HEK293 (cell line): ENCODE measurements around the gene SLC2A3.

Source experiments
- KLF8 ChIP-seq: fragments of 450-650 bp; formaldehyde crosslinking; IDR thresholded peaks from 2 replicates; pipeline ENCODE4 v1.5.1; 2016; ENCODE audit warnings: missing biosample characterization, missing genetic modification characterization
- SETDB1 ChIP-seq: IDR thresholded peaks from one replicate; pipeline ENCODE4 v1.6.1; 2017; ENCODE audit warnings: mild to moderate bottlenecking, low read length, moderate library complexity, mixed read lengths; ENCODE audit not compliant: insufficient read length
- SP7 ChIP-seq: fragments of 450-650 bp; formaldehyde crosslinking; IDR thresholded peaks from 2 replicates; pipeline ENCODE4 v1.5.1; 2016; ENCODE audit warnings: missing biosample characterization, missing genetic modification characterization
- ZBTB17 ChIP-seq: fragments of 450-650 bp; formaldehyde crosslinking; IDR thresholded peaks from 2 replicates; pipeline ENCODE4 v1.5.1; 2016; ENCODE audit warnings: missing biosample characterization, missing genetic modification characterization
- ZEB2 ChIP-seq: fragments of 450-650 bp; formaldehyde crosslinking; IDR thresholded peaks from 2 replicates; pipeline ENCODE4 v1.5.1; 2016; ENCODE audit warnings: missing biosample characterization, missing genetic modification characterization
- ZFP41 ChIP-seq: fragments of 450-650 bp; formaldehyde crosslinking; IDR thresholded peaks from 2 replicates; pipeline ENCODE4 v1.5.1; 2016; ENCODE audit warnings: missing biosample characterization, missing genetic modification characterization, borderline replicate concordance
- ZNF157 ChIP-seq: fragments of 450-650 bp; formaldehyde crosslinking; IDR thresholded peaks from 2 replicates; pipeline ENCODE4 v1.5.1; 2016; ENCODE audit warnings: missing biosample characterization, missing genetic modification characterization
- ZNF311 ChIP-seq: fragments of 450-650 bp; formaldehyde crosslinking; IDR thresholded peaks from 2 replicates; pipeline ENCODE4 v1.5.1; 2017; ENCODE audit warnings: missing biosample characterization, missing genetic modification characterization, borderline replicate concordance
- ZNF391 ChIP-seq: fragments of 450-650 bp; formaldehyde crosslinking; IDR thresholded peaks from 2 replicates; pipeline ENCODE4 v1.5.1; 2016; ENCODE audit warnings: low read depth, missing biosample characterization, missing genetic modification characterization, borderline replicate concordance
- ZNF514 ChIP-seq: fragments of 450-650 bp; formaldehyde crosslinking; IDR thresholded peaks from 2 replicates; pipeline ENCODE4 v1.5.1; 2016; ENCODE audit warnings: missing biosample characterization, missing genetic modification characterization
- ZNF555 ChIP-seq: fragments of 450-650 bp; formaldehyde crosslinking; conservative IDR thresholded peaks from 2 replicates; pipeline ENCODE4 v1.5.1; 2017; ENCODE audit warnings: missing biosample characterization, mild to moderate bottlenecking, missing genetic modification characterization, inconsistent platforms
- ZNF585B ChIP-seq: fragments of 450-650 bp; formaldehyde crosslinking; IDR thresholded peaks from 2 replicates; pipeline ENCODE4 v1.5.1; 2016; ENCODE audit warnings: missing biosample characterization, missing genetic modification characterization
- ZNF623 ChIP-seq: fragments of 450-650 bp; formaldehyde crosslinking; IDR thresholded peaks from 2 replicates; pipeline ENCODE4 v1.5.1; 2016; ENCODE audit warnings: missing biosample characterization, missing genetic modification characterization
- ZNF654 ChIP-seq: fragments of 450-650 bp; formaldehyde crosslinking; IDR thresholded peaks from 2 replicates; pipeline ENCODE4 v1.5.1; 2016; ENCODE audit warnings: low read depth, missing biosample characterization, missing genetic modification characterization
- ZNF792 ChIP-seq: fragments of 450-650 bp; formaldehyde crosslinking; IDR thresholded peaks from 2 replicates; pipeline ENCODE4 v1.5.1; 2016; ENCODE audit warnings: missing biosample characterization, missing genetic modification characterization
- ZSCAN23 ChIP-seq: fragments of 450-650 bp; formaldehyde crosslinking; IDR thresholded peaks from 2 replicates; pipeline ENCODE4 v1.5.1; 2016; ENCODE audit warnings: missing biosample characterization, missing genetic modification characterization
- ZSCAN30 ChIP-seq: fragments of 450-650 bp; IDR thresholded peaks from 2 replicates; pipeline ENCODE4 v1.5.1; 2018; ENCODE audit warnings: missing biosample characterization, mild to moderate bottlenecking, missing genetic modification characterization, moderate library complexity
- TF ChIP-seq, protein P1 (sequence below): fragments of 450-650 bp; formaldehyde crosslinking; IDR thresholded peaks from 2 replicates; pipeline ENCODE4 v1.5.1; 2017; ENCODE audit warnings: missing biosample characterization, mild to moderate bottlenecking, missing genetic modification characterization, moderate library complexity
- TF ChIP-seq, protein P2 (sequence below): fragments of 450-650 bp; formaldehyde crosslinking; conservative IDR thresholded peaks from 2 replicates; pipeline ENCODE4 v1.5.1; 2016; ENCODE audit warnings: low read depth, missing biosample characterization, missing genetic modification characterization
- TF ChIP-seq, protein P3 (sequence below): fragments of 450-650 bp; formaldehyde crosslinking; IDR thresholded peaks from 2 replicates; pipeline ENCODE4 v1.5.1; 2016; ENCODE audit warnings: missing biosample characterization, missing genetic modification characterization
- TF ChIP-seq, protein P4 (sequence below): fragments of 450-650 bp; formaldehyde crosslinking; IDR thresholded peaks from 2 replicates; pipeline ENCODE4 v1.5.1; 2017; ENCODE audit warnings: missing biosample characterization, missing genetic modification characterization
- TF ChIP-seq, protein P5 (sequence below): fragments of 450-650 bp; IDR thresholded peaks from 2 replicates; pipeline ENCODE4 v1.5.1; 2018; ENCODE audit warnings: missing biosample characterization, missing genetic modification characterization
- TF ChIP-seq, protein P6 (sequence below): fragments of 450-650 bp; formaldehyde crosslinking; conservative IDR thresholded peaks from 2 replicates; pipeline ENCODE4 v1.5.1; 2016; ENCODE audit warnings: low read depth, missing biosample characterization, missing genetic modification characterization

The SLC2A3 gene

DNA sequence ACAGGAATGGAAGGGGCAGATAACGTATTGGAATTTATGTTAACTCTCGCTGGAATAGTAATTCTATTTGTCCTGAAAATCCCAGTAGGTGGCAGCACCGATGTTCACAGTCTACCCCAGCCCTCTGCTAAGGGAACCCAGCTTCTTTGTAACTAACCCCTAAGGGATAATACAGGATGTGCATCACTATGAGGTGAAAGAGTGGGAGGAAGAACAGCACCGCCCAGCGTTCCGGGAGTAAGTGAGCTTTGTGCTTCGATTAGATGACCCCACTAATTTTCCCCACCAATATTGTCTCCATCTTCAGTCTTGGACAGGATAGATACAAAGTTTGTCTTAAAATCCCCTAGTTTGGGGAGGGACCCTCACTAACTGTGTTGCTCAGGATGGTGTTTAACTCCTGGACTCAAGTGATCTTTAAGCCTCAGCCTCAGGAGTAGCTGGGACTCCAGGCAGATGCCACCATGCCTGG lies 2.7 kb downstream of the SLC2A3 start (continued):
- TF ChIP-seq, protein P1, sequence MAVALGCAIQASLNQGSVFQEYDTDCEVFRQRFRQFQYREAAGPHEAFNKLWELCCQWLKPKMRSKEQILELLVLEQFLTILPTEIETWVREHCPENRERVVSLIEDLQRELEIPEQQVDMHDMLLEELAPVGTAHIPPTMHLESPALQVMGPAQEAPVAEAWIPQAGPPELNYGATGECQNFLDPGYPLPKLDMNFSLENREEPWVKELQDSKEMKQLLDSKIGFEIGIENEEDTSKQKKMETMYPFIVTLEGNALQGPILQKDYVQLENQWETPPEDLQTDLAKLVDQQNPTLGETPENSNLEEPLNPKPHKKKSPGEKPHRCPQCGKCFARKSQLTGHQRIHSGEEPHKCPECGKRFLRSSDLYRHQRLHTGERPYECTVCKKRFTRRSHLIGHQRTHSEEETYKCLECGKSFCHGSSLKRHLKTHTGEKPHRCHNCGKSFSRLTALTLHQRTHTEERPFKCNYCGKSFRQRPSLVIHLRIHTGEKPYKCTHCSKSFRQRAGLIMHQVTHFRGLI (tag by site-specific recombination), result no peak
- TF ChIP-seq, protein P2, sequence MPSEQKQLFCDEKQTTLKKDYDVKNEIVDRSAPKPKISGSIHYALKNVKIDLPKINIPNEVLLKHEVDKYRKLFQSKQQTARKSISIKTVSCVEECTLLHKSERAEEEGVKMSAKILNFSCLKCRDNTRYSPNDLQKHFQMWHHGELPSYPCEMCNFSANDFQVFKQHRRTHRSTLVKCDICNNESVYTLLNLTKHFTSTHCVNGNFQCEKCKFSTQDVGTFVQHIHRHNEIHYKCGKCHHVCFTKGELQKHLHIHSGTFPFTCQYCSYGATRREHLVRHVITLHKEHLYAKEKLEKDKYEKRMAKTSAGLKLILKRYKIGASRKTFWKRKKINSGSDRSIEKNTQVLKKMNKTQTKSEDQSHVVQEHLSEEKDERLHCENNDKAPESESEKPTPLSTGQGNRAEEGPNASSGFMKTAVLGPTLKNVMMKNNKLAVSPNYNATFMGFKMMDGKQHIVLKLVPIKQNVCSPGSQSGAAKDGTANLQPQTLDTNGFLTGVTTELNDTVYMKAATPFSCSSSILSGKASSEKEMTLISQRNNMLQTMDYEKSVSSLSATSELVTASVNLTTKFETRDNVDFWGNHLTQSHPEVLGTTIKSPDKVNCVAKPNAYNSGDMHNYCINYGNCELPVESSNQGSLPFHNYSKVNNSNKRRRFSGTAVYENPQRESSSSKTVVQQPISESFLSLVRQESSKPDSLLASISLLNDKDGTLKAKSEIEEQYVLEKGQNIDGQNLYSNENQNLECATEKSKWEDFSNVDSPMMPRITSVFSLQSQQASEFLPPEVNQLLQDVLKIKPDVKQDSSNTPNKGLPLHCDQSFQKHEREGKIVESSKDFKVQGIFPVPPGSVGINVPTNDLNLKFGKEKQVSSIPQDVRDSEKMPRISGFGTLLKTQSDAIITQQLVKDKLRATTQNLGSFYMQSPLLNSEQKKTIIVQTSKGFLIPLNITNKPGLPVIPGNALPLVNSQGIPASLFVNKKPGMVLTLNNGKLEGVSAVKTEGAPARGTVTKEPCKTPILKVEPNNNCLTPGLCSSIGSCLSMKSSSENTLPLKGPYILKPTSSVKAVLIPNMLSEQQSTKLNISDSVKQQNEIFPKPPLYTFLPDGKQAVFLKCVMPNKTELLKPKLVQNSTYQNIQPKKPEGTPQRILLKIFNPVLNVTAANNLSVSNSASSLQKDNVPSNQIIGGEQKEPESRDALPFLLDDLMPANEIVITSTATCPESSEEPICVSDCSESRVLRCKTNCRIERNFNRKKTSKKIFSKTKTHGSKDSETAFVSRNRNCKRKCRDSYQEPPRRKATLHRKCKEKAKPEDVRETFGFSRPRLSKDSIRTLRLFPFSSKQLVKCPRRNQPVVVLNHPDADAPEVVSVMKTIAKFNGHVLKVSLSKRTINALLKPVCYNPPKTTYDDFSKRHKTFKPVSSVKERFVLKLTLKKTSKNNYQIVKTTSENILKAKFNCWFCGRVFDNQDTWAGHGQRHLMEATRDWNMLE (tag by site-specific recombination), result peak; percentile 63
- TF ChIP-seq, protein P3, sequence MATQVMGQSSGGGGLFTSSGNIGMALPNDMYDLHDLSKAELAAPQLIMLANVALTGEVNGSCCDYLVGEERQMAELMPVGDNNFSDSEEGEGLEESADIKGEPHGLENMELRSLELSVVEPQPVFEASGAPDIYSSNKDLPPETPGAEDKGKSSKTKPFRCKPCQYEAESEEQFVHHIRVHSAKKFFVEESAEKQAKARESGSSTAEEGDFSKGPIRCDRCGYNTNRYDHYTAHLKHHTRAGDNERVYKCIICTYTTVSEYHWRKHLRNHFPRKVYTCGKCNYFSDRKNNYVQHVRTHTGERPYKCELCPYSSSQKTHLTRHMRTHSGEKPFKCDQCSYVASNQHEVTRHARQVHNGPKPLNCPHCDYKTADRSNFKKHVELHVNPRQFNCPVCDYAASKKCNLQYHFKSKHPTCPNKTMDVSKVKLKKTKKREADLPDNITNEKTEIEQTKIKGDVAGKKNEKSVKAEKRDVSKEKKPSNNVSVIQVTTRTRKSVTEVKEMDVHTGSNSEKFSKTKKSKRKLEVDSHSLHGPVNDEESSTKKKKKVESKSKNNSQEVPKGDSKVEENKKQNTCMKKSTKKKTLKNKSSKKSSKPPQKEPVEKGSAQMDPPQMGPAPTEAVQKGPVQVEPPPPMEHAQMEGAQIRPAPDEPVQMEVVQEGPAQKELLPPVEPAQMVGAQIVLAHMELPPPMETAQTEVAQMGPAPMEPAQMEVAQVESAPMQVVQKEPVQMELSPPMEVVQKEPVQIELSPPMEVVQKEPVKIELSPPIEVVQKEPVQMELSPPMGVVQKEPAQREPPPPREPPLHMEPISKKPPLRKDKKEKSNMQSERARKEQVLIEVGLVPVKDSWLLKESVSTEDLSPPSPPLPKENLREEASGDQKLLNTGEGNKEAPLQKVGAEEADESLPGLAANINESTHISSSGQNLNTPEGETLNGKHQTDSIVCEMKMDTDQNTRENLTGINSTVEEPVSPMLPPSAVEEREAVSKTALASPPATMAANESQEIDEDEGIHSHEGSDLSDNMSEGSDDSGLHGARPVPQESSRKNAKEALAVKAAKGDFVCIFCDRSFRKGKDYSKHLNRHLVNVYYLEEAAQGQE (tag by site-specific recombination), result no peak
- TF ChIP-seq SETDB1, result no peak
- no peak for TF ChIP-seq ZNF157 (tag by site-specific recombination)
- TF ChIP-seq ZSCAN23 (tag by site-specific recombination), result no peak
- TF ChIP-seq ZSCAN30 (tag by site-specific recombination), result 0 out of 2 replicates have a peak, but pooled peaks have one; percentile 12
- TF ChIP-seq ZNF555 (tag by site-specific recombination), result no peak
- TF ChIP-seq ZNF792, result no peak
- TF ChIP-seq ZFP41, result no peak
- no peak for TF ChIP-seq ZNF311 (tag by site-specific recombination)
- no peak for TF ChIP-seq KLF8
- no peak for TF ChIP-seq ZNF585B (tag by site-specific recombination)
- TF ChIP-seq, protein P4, sequence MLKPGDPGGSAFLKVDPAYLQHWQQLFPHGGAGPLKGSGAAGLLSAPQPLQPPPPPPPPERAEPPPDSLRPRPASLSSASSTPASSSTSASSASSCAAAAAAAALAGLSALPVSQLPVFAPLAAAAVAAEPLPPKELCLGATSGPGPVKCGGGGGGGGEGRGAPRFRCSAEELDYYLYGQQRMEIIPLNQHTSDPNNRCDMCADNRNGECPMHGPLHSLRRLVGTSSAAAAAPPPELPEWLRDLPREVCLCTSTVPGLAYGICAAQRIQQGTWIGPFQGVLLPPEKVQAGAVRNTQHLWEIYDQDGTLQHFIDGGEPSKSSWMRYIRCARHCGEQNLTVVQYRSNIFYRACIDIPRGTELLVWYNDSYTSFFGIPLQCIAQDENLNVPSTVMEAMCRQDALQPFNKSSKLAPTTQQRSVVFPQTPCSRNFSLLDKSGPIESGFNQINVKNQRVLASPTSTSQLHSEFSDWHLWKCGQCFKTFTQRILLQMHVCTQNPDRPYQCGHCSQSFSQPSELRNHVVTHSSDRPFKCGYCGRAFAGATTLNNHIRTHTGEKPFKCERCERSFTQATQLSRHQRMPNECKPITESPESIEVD (tag by site-specific recombination), result no peak
- TF ChIP-seq ZNF623 (tag by site-specific recombination), result no peak
- TF ChIP-seq, protein P5, sequence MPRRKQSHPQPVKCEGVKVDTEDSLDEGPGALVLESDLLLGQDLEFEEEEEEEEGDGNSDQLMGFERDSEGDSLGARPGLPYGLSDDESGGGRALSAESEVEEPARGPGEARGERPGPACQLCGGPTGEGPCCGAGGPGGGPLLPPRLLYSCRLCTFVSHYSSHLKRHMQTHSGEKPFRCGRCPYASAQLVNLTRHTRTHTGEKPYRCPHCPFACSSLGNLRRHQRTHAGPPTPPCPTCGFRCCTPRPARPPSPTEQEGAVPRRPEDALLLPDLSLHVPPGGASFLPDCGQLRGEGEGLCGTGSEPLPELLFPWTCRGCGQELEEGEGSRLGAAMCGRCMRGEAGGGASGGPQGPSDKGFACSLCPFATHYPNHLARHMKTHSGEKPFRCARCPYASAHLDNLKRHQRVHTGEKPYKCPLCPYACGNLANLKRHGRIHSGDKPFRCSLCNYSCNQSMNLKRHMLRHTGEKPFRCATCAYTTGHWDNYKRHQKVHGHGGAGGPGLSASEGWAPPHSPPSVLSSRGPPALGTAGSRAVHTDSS, result 0 out of 2 replicates have a peak, but pooled peaks have one; percentile 9
- no peak for TF ChIP-seq ZNF391
- TF ChIP-seq, protein P6, sequence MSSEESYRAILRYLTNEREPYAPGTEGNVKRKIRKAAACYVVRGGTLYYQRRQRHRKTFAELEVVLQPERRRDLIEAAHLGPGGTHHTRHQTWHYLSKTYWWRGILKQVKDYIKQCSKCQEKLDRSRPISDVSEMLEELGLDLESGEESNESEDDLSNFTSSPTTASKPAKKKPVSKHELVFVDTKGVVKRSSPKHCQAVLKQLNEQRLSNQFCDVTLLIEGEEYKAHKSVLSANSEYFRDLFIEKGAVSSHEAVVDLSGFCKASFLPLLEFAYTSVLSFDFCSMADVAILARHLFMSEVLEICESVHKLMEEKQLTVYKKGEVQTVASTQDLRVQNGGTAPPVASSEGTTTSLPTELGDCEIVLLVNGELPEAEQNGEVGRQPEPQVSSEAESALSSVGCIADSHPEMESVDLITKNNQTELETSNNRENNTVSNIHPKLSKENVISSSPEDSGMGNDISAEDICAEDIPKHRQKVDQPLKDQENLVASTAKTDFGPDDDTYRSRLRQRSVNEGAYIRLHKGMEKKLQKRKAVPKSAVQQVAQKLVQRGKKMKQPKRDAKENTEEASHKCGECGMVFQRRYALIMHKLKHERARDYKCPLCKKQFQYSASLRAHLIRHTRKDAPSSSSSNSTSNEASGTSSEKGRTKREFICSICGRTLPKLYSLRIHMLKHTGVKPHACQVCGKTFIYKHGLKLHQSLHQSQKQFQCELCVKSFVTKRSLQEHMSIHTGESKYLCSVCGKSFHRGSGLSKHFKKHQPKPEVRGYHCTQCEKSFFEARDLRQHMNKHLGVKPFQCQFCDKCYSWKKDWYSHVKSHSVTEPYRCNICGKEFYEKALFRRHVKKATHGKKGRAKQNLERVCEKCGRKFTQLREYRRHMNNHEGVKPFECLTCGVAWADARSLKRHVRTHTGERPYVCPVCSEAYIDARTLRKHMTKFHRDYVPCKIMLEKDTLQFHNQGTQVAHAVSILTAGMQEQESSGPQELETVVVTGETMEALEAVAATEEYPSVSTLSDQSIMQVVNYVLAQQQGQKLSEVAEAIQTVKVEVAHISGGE, result peak; percentile 63
- peak; percentile 87 for TF ChIP-seq ZNF654 (tag by site-specific recombination)
- TF ChIP-seq ZNF514 (tag by site-specific recombination), result no peak
- 0 out of 2 replicates have a peak, but pooled peaks have one; percentile 44 for TF ChIP-seq ZEB2 (tag by site-specific recombination)
- peak; percentile 52; the same call in 1 of the 2 replicates for TF ChIP-seq SP7 (tag by site-specific recombination)
- TF ChIP-seq ZBTB17 (tag by site-specific recombination), result peak; percentile 48; the same call in 1 of the 2 replicates
